Right kidney (tissue), 9 donors: ENCODE results near the gene CEP44.
"Not testable (repeated sequence)": the region's sequence is repeated elsewhere in the genome, so short reads cannot be mapped to it uniquely, and the experiment has no call there.

Experiments used
- DNase-seq: peaks from one replicate; pipeline ENCODE4 v3.0.0-alpha.2; 2016
- long read RNA-seq, 8 donors: transcript quantifications; one replicate each; lab custom pipeline, GENCODE V29; 2026

The CEP44 gene, protein sequence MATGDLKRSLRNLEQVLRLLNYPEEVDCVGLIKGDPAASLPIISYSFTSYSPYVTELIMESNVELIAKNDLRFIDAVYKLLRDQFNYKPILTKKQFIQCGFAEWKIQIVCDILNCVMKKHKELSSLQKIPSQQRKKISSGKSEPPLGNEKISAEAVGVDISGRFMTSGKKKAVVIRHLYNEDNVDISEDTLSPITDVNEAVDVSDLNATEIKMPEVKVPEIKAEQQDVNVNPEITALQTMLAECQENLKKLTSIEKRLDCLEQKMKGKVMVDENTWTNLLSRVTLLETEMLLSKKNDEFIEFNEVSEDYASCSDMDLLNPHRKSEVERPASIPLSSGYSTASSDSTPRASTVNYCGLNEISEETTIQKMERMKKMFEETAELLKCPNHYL
- long read RNA-seq, donor 1, partial matches to known transcripts: 0 of 2 reads
- long read RNA-seq, donor 1, other reads (novel, unspliced or antisense): 0 of 2 reads
- long read RNA-seq, donor 2, full-length matches to known transcripts: 2 of 2 reads
- long read RNA-seq, donor 2, partial matches to known transcripts: 0 of 2 reads
- long read RNA-seq, donor 2, other reads (novel, unspliced or antisense): 0 of 2 reads
- long read RNA-seq, donor 3, full-length matches to known transcripts: 2 of 13 reads
- long read RNA-seq, donor 3, partial matches to known transcripts: 11 of 13 reads
- long read RNA-seq, donor 3, other reads (novel, unspliced or antisense): 0 of 13 reads
- long read RNA-seq, donor 4, full-length matches to known transcripts: 3 of 3 reads
- long read RNA-seq, donor 4, partial matches to known transcripts: 0 of 3 reads
- long read RNA-seq, donor 4, other reads (novel, unspliced or antisense): 0 of 3 reads
- long read RNA-seq, donor 5, partial matches to known transcripts: 0 of 1 reads
- long read RNA-seq, donor 5, other reads (novel, unspliced or antisense): 0 of 1 reads
- long read RNA-seq, donor 6, full-length matches to known transcripts: 2 of 2 reads
- long read RNA-seq, donor 6, partial matches to known transcripts: 0 of 2 reads
- long read RNA-seq, donor 6, other reads (novel, unspliced or antisense): 0 of 2 reads
- long read RNA-seq, donor 7, full-length matches to known transcripts: 4 of 4 reads
- long read RNA-seq, donor 7, partial matches to known transcripts: 0 of 4 reads
- long read RNA-seq, donor 7, other reads (novel, unspliced or antisense): 0 of 4 reads
- long read RNA-seq, donor 8, full-length matches to known transcripts: 1 of 6 reads
- long read RNA-seq, donor 8, partial matches to known transcripts: 5 of 6 reads
- long read RNA-seq, donor 8, other reads (novel, unspliced or antisense): 0 of 6 reads

DNA sequence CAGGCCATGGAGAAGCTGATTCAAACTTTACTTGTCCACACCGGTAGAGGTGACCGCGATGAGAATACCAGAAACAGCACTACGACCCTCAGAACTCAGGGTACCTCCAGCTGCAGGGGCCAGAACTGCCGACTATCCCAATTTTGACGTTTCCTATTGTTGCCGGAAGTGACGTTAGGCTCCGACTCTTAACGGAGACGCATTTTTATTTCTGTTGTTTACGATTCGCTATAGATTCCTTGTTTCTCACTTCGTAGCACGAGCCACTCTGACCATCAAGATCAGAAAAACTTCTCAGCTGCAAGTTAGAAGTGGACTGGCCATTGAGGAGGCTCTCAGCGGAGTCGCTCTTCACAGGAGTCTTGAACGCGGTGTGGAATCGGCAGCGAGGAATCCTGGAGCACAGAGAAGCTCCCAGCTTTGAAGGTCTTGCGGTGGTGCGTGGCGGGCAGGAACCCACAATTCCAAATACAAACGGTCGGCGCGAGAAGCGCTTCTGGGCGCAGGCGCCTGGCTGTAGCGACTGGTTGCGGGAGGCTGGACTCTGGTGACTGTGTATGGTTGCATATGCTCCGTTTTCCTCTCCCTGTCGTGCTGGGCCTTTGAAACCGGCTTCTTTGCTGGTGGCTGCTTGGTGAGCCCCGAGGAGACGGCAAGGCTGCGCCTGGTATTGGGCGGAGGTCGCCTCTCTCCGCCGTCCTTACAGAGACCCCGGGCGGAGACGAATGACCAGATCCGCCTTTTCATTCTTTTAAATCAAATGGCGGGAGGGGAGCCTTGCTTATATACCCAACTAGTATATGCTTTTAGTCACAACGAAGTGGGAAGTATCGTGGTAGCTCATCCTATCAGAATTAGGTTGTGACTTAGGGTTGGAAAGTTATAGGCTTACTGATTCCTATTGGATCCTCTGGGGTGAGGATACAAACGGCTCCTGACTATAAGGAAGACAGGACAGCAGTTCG lies at the start of gene CEP44, which contains the start of gene FBXO8:
CEP44 (plus strand) TSS at position 405 of the 965 bp plus-strand sequence. CDS start 15,211 bp downstream, outside the sequence.
FBXO8 (minus strand) TSS at position 161 of the 965 bp plus-strand sequence. CDS start 20,575 bp downstream, outside the sequence.
- peak; percentile 97 for DNase-seq

DNA sequence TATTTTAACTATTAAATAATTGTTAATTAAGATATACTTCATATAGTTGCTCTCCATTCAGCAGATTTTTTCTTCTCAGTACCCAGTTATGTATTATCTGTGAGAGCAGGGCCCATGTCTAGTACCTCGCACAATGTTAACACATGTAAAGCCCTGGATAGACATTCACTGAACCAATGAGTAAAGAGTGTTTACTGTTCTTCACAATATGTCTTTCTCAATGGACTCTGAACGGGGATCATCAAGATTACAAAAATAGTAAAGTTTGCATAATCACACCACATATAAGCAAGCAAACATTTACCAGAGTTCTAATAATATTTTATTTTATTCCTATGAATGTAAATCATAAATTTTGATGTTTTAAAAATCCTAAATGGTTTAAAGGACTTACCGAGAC lies 47.4 kb upstream of the CEP44 start:
- no peak for DNase-seq

DNA sequence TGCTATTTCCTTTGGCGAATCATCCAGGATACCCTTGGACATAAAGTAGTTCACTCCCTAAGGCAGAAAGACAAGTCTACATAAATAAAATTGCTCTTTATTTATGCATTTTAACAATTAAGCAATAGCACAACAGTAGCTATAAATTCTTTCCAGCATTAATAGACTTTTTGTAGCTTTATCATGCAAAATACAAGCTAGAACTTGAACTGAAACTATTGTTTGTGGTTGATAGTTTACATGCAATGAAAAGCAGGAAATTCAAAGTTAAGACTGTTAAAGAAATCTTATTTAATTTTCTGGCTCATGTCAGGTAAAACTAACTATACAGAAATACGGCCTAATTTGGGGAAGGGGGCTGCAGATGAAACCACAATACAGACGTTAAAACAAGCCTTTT lies 42.5 kb upstream of the CEP44 start:
- DNase-seq: no peak

DNA sequence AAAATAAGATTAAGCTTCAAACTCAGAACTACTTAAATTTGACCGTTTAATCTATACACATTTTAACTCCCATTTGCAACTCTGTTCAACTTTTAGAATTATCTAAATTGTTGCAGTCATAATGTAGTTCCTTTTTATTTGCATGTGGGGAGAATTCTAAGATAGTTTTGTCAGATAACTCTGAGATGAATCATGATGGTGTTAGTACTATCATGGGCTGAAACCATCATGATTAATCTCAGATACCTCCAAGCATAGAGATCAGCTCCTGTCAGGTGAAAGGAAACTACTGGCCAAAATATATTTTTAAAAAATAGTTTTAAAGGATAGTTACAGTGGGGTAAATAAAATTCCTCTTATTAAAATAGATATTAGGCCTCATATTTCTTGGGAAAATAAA lies 39.3 kb upstream of the CEP44 start:
- no peak for DNase-seq

DNA sequence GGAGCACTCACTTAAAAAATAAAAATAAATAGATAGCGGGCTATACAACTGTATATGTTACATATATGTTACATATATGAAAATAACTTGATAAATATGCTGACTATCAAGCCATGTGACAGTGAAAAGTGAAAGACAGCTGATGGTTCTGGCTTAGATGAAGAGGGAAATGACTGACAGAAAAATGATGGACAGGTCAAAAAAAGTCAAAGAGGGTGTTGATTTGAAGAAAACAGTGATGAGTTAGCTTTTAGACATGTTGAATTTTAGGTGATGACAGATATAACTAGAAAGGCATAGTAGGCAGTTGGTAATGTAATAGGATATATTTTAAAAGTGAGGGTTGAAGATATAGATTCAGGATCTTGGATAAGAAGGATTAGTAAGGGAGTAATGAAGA lies 38.0 kb upstream of the CEP44 start:
- no peak for DNase-seq

DNA sequence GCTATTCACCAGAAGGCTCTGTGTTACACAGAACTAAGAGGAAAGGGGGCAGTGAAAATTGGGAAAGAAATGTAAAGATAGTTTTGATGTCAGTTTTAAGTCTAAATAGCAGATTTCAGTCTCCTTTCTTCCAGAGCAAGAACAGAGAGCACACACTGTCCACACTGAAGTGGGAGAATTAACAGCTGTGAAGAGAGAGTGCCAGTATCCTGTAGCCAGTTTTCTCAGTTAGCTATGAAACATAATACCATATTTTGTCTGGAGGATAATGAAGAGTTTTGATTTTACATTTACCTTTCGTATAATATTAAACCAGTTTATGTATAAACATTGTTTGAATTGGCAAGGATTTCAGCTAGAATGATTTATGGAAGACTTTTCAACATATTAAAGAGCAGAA lies 35.3 kb upstream of the CEP44 start:
- DNase-seq: no peak

DNA sequence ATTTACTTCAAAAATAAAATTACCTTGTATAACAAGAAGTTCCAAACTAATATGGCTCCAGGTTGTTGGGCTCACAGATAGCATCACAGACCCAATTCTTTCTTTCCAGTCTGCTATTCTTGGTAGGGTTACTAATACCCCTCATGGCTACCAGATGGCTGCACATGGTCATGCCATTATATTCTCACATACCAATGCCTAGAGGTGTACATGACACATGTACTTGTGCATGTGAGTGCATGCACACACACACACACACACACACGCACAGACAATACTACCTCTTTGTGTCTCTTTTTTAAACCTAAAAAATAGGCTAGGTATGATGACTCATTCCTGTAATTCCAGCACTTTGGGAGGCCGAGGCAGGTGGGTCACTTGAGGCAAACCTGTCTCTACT lies 31.3 kb upstream of the CEP44 start:
- no peak for DNase-seq

DNA sequence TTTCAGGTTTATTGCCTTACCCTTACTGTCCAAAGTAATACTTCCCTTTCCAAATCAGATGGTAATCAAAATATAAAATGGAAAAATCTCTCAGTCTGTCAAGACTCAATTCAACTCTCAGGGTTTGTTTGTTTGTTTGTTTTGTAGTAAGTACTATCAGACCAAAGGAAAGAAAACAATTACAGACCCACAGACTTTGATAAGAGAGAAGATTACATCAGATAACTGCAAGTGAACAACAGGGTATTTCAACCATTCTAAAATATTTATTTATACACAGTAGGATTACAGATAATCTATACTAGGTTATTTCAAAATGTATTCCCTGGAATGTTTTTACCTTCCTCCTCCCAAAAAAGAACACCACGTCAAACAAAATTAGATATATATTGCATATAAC lies 29.1 kb upstream of the CEP44 start:
- no peak for DNase-seq

DNA sequence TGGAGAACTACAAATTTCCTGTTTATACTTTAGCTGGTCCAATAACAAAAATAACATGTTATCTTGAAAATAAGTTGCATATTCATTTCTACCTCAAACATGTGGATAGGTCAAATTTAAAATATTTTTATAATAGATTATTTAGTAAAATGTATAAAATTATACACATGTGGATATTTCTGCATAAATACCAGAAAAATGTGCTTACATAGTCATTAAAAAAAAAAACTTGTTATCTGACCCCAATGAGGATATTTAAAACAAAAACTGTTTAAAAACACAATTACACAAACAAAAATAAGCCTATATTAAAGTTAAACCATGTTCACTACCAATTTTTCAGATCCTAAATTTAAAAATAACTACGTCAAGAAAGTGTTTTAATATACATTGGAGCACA lies 28.3 kb upstream of the CEP44 start:
- no peak for DNase-seq

DNA sequence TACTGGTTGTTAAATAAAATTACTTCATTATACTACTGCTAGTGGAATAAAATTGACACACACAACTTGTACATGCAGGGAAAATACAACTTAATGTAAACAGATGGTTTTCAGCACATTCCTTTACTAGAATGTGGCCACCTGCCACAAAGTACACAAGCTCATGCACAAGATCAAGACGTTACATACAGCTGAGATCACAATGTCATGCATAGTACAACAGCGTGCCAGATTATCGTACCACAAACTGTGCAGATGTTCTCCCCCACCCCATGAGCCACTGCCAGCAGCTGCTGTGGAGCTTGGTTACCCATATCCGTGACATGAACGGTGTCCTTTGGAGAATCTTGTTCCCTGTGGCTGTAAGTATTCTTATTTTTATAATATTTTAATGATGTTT lies 27.9 kb upstream of the CEP44 start:
- no peak for DNase-seq

DNA sequence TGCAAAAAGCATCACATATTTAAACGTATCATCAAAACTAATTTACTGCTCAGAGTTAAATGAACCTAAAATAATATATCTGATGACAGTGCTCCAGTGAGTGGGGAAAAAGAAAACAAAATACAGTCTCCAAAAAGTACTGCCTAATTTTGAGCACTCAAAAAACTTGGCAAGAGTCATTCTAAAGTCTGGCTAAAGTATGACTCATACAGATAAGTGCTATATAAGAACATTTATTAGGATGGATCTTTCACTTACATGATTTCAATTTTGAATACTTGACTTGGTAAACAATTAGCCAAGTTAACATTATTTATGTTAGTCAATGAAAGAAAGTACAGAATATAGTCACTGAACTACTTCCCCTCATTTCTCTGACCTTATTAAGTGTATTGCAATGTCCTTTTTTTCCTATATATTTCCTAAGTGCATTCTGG lies 27.4 kb upstream of the CEP44 start:
- DNase-seq: no peak

DNA sequence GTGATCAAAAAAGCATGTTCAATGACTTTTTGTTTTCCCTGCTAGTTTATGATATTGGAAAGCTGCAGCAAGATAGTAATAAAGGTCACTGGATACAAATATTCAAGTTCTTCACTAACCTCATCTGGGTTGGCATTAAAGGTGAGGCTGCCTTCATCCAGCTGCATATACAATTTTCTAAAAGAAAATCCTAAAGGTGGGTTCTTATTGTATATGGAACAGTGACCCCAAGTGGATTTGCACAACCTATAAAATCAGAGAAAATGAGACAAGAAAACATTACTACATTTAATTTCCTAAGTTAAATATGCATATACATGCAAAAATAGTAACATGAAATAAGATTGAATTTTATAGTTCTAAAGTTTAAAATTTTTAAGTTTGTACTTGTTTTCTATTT lies 24.1 kb upstream of the CEP44 start:
- no peak for DNase-seq

DNA sequence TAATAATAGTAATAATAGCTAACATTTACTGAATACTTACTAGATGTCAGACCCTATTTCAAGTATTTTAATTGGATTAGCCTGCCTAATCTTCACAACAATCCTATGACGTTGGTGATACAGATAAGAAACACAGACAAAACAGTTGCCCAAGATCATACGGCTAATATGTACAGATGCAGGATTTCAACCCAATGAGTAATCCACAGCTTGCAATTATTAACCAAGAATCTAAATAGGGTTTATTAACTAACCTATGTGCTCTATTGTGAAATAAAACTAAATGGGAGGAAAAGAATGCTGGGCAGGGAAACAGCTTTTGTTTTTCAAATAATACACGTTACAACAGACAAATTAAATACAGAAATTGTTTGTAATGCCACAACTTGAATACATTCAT lies 23.6 kb upstream of the CEP44 start:
- no peak for DNase-seq

DNA sequence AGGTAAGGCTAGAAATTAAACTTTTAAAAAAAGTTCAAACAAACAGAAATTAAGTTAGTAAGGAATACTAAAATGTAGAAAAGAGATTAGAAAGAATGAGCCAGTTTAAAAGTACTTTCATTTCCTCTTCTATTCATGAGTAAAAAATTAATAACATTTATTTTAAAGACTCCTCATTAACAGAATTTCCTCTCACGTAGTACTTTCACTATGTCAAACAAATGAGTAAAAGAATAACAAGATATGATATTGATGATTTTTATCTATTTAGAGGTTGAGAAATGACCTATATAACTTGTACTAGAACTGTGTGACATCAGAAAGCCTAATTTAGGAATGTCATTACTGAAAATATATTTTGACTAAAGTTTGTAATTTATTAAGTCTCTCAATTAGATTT lies 22.3 kb upstream of the CEP44 start:
- not testable (repeated sequence) for DNase-seq

DNA sequence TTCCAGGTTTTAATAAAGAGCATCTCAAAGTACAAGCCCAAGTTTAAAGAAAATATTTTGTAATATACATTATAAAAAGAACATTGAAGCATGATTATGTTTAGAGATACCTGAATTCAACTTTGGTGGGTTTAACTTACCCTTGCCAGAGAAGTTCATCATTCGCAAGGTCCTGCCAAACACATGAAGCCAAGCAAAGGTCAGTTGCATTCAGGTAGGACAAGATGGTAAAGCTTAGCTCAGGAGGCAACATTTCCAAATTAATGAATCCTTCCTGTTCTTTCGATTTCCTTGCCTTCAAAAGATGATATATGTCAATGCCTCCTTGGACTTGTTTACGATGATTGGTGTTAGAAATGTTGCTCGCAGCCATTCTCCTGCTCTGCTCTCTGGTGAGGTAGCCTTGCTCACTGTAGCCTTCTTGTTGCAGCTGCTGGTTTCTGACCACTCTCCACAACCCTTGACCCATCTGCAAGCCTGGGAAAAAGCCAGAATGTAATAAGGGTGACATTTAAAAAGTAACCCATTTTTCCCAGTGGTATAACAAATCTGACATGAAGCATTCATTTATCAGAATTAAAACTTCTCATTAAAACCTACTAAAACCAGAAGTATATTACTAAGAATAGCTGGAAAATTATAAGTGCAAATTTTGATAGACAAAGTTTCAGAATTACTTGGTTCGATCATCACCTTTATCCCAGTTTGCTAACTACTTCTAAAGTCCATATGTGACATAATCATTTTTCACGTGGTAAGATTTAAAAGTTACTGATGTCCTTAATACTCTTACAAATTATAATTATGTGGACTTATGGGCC lies 20.9 kb upstream of the CEP44 start:
- no peak for DNase-seq

DNA sequence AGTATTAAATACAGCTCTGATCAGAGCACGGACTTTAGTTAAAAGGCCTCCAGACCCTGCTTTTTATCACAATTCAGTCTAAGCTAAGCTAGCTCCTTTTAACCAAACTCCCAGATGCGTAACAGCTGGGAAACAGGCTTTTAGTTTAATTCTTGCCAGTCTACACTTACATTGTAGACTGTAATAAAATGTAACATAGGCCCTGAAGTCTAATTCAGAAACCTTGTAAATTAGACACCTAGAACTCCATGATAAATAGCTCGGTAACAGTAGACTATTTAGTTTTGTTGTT lies 20.3 kb upstream of the CEP44 start:
- no peak for DNase-seq

DNA sequence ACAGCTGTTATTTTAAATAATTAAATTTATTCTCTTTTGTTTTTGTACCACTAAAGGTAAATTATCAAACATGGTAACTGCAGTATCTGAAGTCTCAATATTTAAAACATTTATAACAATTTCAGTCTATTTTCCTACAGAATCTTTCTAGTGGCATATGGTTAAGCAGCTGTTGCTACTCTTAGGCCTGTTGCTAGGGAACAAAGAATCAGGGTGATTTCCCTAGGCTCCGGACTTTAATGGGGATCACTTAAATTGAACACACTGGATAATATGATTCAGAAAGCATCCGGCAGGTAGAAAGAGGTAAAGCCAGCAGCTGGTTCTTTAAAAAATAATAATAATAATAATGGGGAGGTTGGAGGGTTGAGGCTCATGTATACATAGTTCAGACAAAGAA lies 17.8 kb upstream of the CEP44 start:
- DNase-seq: no peak

DNA sequence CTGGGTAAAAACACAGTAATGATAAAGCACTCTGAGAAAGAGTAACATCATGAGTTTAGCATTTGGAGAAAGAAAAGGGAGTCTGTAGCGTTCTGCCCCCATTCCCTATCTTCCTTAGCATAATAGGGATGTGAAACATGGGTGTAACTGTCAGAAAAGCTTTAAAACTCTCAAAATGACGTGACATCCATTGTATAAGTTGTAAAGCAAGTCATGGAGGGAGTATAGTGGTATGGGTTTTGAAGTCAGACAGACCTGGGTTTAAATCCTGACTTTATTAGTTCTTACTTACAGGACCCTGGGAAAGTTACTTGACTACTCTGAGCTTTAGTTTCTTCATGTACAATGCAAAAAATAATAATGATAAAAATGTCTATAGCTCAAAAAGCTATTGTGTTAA lies 17.3 kb upstream of the CEP44 start:
- DNase-seq: no peak

DNA sequence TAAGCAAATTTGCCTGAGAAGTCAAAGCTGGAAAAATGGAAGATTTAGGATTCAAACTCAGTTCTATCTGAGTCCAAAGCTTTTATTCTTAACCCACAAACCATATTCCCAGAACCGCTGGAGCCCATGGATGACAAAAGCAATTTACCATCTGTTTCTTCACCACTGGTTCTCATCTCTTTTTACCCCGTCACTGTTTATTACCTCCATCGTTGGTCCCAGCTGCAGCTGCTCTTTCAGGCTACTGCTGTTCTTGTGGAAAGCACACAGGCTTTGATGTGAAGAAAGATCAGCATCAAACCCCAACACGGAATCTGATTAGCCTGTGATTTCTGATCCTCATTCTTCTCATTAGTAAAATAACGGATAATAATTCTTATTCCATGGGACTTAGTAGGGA lies 9.8 kb upstream of the CEP44 start:
- DNase-seq: no peak

DNA sequence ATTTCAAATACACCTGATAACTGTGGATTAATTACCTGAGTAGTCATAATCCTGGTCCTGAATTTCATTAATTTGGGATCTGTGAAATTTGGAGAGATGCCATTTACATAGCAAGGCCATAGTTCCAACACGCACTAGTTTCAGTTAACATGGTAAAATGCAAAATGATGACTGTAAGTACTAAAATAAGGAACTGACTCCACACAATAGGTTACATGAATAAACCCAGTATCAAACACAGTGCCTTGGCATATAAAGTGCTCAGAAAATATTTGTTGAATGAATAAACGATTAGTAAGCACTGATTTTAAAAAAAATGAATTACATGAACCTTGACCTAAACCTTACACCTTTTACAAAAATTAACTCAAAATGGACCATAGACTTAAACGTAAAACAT lies 9.3 kb upstream of the CEP44 start:
- DNase-seq: no peak

DNA sequence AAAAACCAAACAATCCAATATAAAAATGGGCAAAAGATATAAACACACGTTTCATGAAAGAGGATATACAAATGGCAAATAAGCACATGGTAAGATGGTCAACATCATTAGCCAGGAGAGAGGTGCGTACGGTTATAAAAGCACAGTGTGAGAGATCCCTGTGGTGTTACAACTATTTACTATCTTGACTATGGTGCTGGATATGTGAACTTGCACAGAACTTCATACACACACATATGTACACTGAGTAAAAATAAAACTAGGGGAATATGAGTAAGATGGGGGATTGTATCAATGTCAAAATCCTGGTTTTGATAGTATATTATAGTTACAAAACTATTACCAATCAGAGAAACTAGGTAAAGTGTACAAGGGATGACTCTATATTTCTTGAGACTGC lies 8.6 kb upstream of the CEP44 start:
- no peak for DNase-seq
